ENCODE data around the gene MYT1.
"Not testable (repeated sequence)": the region's sequence is repeated elsewhere in the genome, so short reads cannot be mapped to it uniquely, and the experiment has no call there.

The MYT1 gene

GRCh38 chr20:64171211-64171610 is 7.0 kb downstream of the MYT1 start:
- no peak for DNase-seq

GRCh38 chr20:64173116-64173515 is 8.9 kb downstream of the MYT1 start:
- no peak for DNase-seq

GRCh38 chr20:64176551-64176950 is 12.3 kb downstream of the MYT1 start:
- no peak for DNase-seq

- no peak for DNase-seq
Measured at GRCh38 chr20:64176971-64177370, 12.7 kb downstream of the MYT1 start.

GRCh38 chr20:64177384-64177783 is 13.1 kb downstream of the MYT1 start:
- DNase-seq = no peak

- DNase-seq = no peak
Measured at GRCh38 chr20:64177787-64178186, 13.5 kb downstream of the MYT1 start.

- DNase-seq = not testable (repeated sequence)
Measured at GRCh38 chr20:64178925-64179324, 14.7 kb downstream of the MYT1 start.

GRCh38 chr20:64179805-64180204 is 15.6 kb downstream of the MYT1 start:
- no peak for DNase-seq

- no peak for DNase-seq
Measured at GRCh38 chr20:64180673-64181072, 16.4 kb downstream of the MYT1 start.

GRCh38 chr20:64181391-64181790 is 17.1 kb downstream of the MYT1 start:
- no peak for DNase-seq

GRCh38 chr20:64182146-64182865 is 18.1 kb downstream of the MYT1 start:
- DNase-seq = no peak

- DNase-seq = no peak
Measured at GRCh38 chr20:64183313-64183712, 19.1 kb downstream of the MYT1 start.

GRCh38 chr20:64184795-64185194 is 20.5 kb downstream of the MYT1 start:
- DNase-seq = no peak

- no peak for DNase-seq
Measured at GRCh38 chr20:64185276-64185900, 21.1 kb downstream of the MYT1 start.

- no peak for DNase-seq
Measured at GRCh38 chr20:64186071-64186598, 21.9 kb downstream of the MYT1 start.

GRCh38 chr20:64187213-64187612 is 23.0 kb downstream of the MYT1 start:
- not testable (repeated sequence) for DNase-seq

GRCh38 chr20:64188091-64188490 is 23.8 kb downstream of the MYT1 start:
- no peak for DNase-seq

GRCh38 chr20:64188682-64189529 is 24.7 kb downstream of the MYT1 start:
- no peak for DNase-seq

GRCh38 chr20:64189530-64189966 is 25.3 kb downstream of the MYT1 start:
- DNase-seq = no peak

GRCh38 chr20:64189986-64190385 is 25.7 kb downstream of the MYT1 start:
- no peak for DNase-seq

- DNase-seq = no peak
Measured at GRCh38 chr20:64191002-64191401, 26.8 kb downstream of the MYT1 start.

GRCh38 chr20:64192406-64192805 is 28.2 kb downstream of the MYT1 start:
- no peak for DNase-seq

GRCh38 chr20:64193058-64193457 is 28.8 kb downstream of the MYT1 start:
- no peak for DNase-seq
